IPS-NIHi11 (cell line): ENCODE results near the gene MLLT3.
A peak's percentile ranks its signal among the peaks of the same experiment; 100 is the strongest.

Experiments
- DNase-seq: peaks from one replicate; pipeline ENCODE4 v3.0.0; 2012; ENCODE audit warnings: mixed read lengths, low spot score

Gene MLLT3

GRCh38 chr9:20625003-20625349 is 2.7 kb upstream of the MLLT3 start:
- DNase-seq: no peak

- DNase-seq: peak; percentile 45
These were observed 2.1 kb upstream of the MLLT3 start for GRCh38 chr9:20624201-20625002.

GRCh38 chr9:20623748-20624124 is 1.4 kb upstream of the MLLT3 start:
- DNase-seq: no peak

GRCh38 chr9:20623021-20623747 is 885 bp upstream of the MLLT3 start:
- DNase-seq: peak; percentile 10

- DNase-seq: peak; percentile 60
These were observed 599 bp downstream of the MLLT3 start for GRCh38 chr9:20621471-20622329.

- peak; percentile 15 for DNase-seq
These were observed 1.4 kb downstream of the MLLT3 start for GRCh38 chr9:20620650-20621470.

- DNase-seq: no peak
These were observed 2.7 kb downstream of the MLLT3 start for GRCh38 chr9:20619487-20620200.

- no peak for DNase-seq
These were observed 3.9 kb downstream of the MLLT3 start for GRCh38 chr9:20618361-20618802.

GRCh38 chr9:20616808-20617207 is 5.5 kb downstream of the MLLT3 start:
- DNase-seq: no peak

- no peak for DNase-seq
These were observed 7.6 kb downstream of the MLLT3 start for GRCh38 chr9:20614602-20615216.

GRCh38 chr9:20611691-20612287 is 10.5 kb downstream of the MLLT3 start:
- no peak for DNase-seq

- DNase-seq: no peak
These were observed 11.7 kb downstream of the MLLT3 start for GRCh38 chr9:20610591-20610990.

- no peak for DNase-seq
These were observed 13.7 kb downstream of the MLLT3 start for GRCh38 chr9:20608582-20608981.

GRCh38 chr9:20606652-20607051 is 15.6 kb downstream of the MLLT3 start:
- DNase-seq: no peak

- no peak for DNase-seq
These were observed 17.7 kb downstream of the MLLT3 start for GRCh38 chr9:20604562-20604961.

GRCh38 chr9:20603524-20604268 is 18.6 kb downstream of the MLLT3 start:
- DNase-seq: no peak

- no peak for DNase-seq
These were observed 21.0 kb downstream of the MLLT3 start for GRCh38 chr9:20601292-20601691.

- no peak for DNase-seq
These were observed 23.1 kb downstream of the MLLT3 start for GRCh38 chr9:20599195-20599594.

GRCh38 chr9:20598367-20598766 is 23.9 kb downstream of the MLLT3 start:
- DNase-seq: no peak
